ENCODE data around the gene ASB18. TPM values are rescaled to one million over a fixed set of nuclear protein-coding genes. Genes with fewer than 3 reads are reported as not detected.

The ASB18 gene
- total RNA-seq, 2 donors from 2014 or later: not detected

GRCh38 chr2:236173036-236173728, 91.0 kb downstream of the ASB18 start:
- Histone ChIP-seq H3K9ac (ENCODE audit: extremely low read depth, low read length, poor library complexity, severe bottlenecking) (no peak overlapping the region), H3K4me3 (ENCODE audit: low read length) (no peak overlapping the region)
- H3K4me3 Mint-ChIP-seq: peak overlapping the region; percentile 7

GRCh38 chr2:236172255-236173035, 91.8 kb downstream of the ASB18 start:
- Histone ChIP-seq H3K4me1 (ENCODE audit: control insufficient read depth, insufficient read depth, low read length) (peaks cover 12% of the 10 kb centered on the region), H3K9ac (ENCODE audit: extremely low read depth, low read length, poor library complexity, severe bottlenecking) (no peak overlapping the region), H3K36me3 (ENCODE audit: control insufficient read depth, insufficient read depth, low read length) (no peaks in the 10 kb centered on the region), H3K27me3 (ENCODE audit: control insufficient read depth, insufficient read depth, low read length, poor library complexity, severe bottlenecking) (peaks cover 97% of the 10 kb centered on the region), H3K4me3 (ENCODE audit: low read length) (no peak overlapping the region), H3K27ac (ENCODE audit: low read depth, low read length) (peak overlapping the region; percentile 80), H3K9me3 (ENCODE audit: control insufficient read depth, low read length) (no peaks in the 10 kb centered on the region)
- DNase-seq: peak; percentile 60
- Mint-ChIP-seq H3K9me3 (no peaks in the 10 kb centered on the region), H3K27me3 (ENCODE audit: insufficient read depth) (peaks cover 90% of the 10 kb centered on the region), H3K36me3 (ENCODE audit: low read depth) (no peaks in the 10 kb centered on the region), H3K4me3 (no peak overlapping the region), H3K27ac (no peak overlapping the region), H3K4me1 (peaks cover 24% of the 10 kb centered on the region)
- no peak for TF ChIP-seq CTCF (conservative IDR thresholded peaks at IDR 0.05)
- WGBS, 2 experiments (ENCODE audit: insufficient coverage in 1 of 2, insufficient read length in 1 of 2): 0 to 3% methylated on average over 8 to 46 of the region's 46 CpGs

More at GRCh38 chr2:236173036-236173728, 91.0 kb downstream of the ASB18 start:
- H3K36me3 ChIP-seq (ENCODE audit: control insufficient read depth, insufficient read depth, low read length): no peaks in the 10 kb centered on the region
- H3K9me3 Mint-ChIP-seq: no peaks in the 10 kb centered on the region
- H3K27me3 ChIP-seq (ENCODE audit: control insufficient read depth, insufficient read depth, low read length, poor library complexity, severe bottlenecking): peaks cover 97% of the 10 kb centered on the region
- peaks cover 93% of the 10 kb centered on the region for H3K27me3 Mint-ChIP-seq (ENCODE audit: insufficient read depth)
- peak overlapping the region; percentile 80 for H3K27ac ChIP-seq (ENCODE audit: low read depth, low read length)
- no peaks in the 10 kb centered on the region for H3K9me3 ChIP-seq (ENCODE audit: control insufficient read depth, low read length)
- peak; percentile 83 for DNase-seq
- peaks cover 24% of the 10 kb centered on the region for H3K4me1 Mint-ChIP-seq
- H3K27ac Mint-ChIP-seq: no peak overlapping the region
- H3K36me3 Mint-ChIP-seq (ENCODE audit: low read depth): no peaks in the 10 kb centered on the region
- WGBS, 2 experiments (ENCODE audit: insufficient coverage in 1 of 2, insufficient read length in 1 of 2): 3 to 4% methylated on average over 10 to 62 of the region's 62 CpGs
- peaks cover 12% of the 10 kb centered on the region for H3K4me1 ChIP-seq (ENCODE audit: control insufficient read depth, insufficient read depth, low read length)
- no peak for TF ChIP-seq CTCF (conservative IDR thresholded peaks at IDR 0.05)

- H3K4me3 Mint-ChIP-seq: no peak overlapping the region
- TF ChIP-seq CTCF (conservative IDR thresholded peaks at IDR 0.05): no peak
- H3K4me3 ChIP-seq (ENCODE audit: low read length): no peak overlapping the region
- 5 to 7% methylated on average over 7 to 16 of the region's 16 CpGs for WGBS, 2 experiments (ENCODE audit: insufficient coverage in 1 of 2, insufficient read length in 1 of 2)
- peaks cover 27% of the 10 kb centered on the region for H3K4me1 Mint-ChIP-seq
- no peaks in the 10 kb centered on the region for H3K9me3 ChIP-seq (ENCODE audit: control insufficient read depth, low read length)
- H3K4me1 ChIP-seq (ENCODE audit: control insufficient read depth, insufficient read depth, low read length): peaks cover 12% of the 10 kb centered on the region
- no peak for DNase-seq
- no peaks in the 10 kb centered on the region for H3K36me3 ChIP-seq (ENCODE audit: control insufficient read depth, insufficient read depth, low read length)
- H3K27ac Mint-ChIP-seq: no peak overlapping the region
- H3K27ac ChIP-seq (ENCODE audit: low read depth, low read length): peak overlapping the region; percentile 80
- H3K27me3 Mint-ChIP-seq (ENCODE audit: insufficient read depth): peaks cover 91% of the 10 kb centered on the region
- H3K27me3 ChIP-seq (ENCODE audit: control insufficient read depth, insufficient read depth, low read length, poor library complexity, severe bottlenecking): peaks cover 100% of the 10 kb centered on the region
- H3K36me3 Mint-ChIP-seq (ENCODE audit: low read depth): no peaks in the 10 kb centered on the region
- H3K9ac ChIP-seq (ENCODE audit: extremely low read depth, low read length, poor library complexity, severe bottlenecking): no peak overlapping the region
- no peaks in the 10 kb centered on the region for H3K9me3 Mint-ChIP-seq
These were observed 92.4 kb downstream of the ASB18 start for GRCh38 chr2:236171680-236172254.

All from endodermal cell (in vitro differentiated cells).